Measurements from ENCODE around the gene MRTFB.

GRCh38 chr16:14024283-14024682, 46.8 kb upstream of the MRTFB start:
- TF ChIP-seq CTCF (conservative IDR thresholded peaks at IDR 0.05; ENCODE audit: low read depth, low read length): no peak
- no peak for TF ChIP-seq EZH2 (IDR thresholded peaks at IDR 0.05; ENCODE audit: borderline replicate concordance, low read depth, low read length, poor library complexity, severe bottlenecking)
